ENCODE data around the gene RPS6KA5. TPM values are rescaled to one million over a fixed set of nuclear protein-coding genes. Genes with fewer than 3 reads are reported as not detected.
A peak's percentile ranks its signal among the peaks of the same experiment; 100 is the strongest.

Gene RPS6KA5
- total and polyA plus RNA-seq, 4 donors = 1.1 to 14.8 (median 5.6) TPM

DNA sequence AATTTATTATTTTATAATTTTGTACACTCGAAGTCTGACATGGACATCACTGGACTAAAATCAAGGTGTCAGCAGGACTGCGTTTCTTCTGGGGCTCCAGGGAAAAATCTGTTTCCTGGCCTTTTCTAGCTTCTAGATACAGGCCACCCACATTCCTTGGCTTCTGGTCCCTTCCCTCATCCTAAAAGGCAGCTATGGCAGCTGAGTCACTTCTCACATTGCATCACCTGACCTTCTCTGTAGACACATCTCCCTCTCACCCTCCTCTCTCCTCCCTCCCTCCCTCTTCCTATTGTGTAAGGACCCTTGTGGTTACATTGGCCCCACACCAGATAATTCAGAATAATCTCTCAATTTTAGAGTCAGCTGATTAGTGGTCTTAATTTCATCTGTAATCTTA, 92.4 kb downstream of the RPS6KA5 start:
- H3K4me1 ChIP-seq (ENCODE audit: control insufficient read depth in 5 of 5, insufficient read depth in 5 of 5, low read length in 5 of 5) = peaks cover 0 to 23% (median 2%) of the 10 kb centered on the region in 5 donors
- ATAC-seq (ENCODE audit: insufficient read depth, low FRiP score) = no peak
- peaks cover 0 to 2% (median 0%) of the 10 kb centered on the region in 4 donors for H3K9me3 ChIP-seq (ENCODE audit: control insufficient read depth in 4 of 4, insufficient read depth in 3 of 4, low read length in 3 of 4)
- H3K27ac ChIP-seq (ENCODE audit: low read depth in 1 of 2, low read length in 1 of 2) = no peak overlapping the region
- DNase-seq = peak in 1 of 3 donors; percentile 36
- H3K36me3 ChIP-seq (ENCODE audit: control insufficient read depth in 4 of 4, insufficient read depth in 4 of 4, low read length in 4 of 4) = no peaks in the 10 kb centered on the region
- WGBS, 2 donors = 83 to 93% methylated on average over 2 of the region's 2 CpGs
- H3K9ac ChIP-seq (ENCODE audit: insufficient read depth in 1 of 2, low read length in 2 of 2) = no peak overlapping the region
- H3K4me3 ChIP-seq = no peak overlapping the region
- no peaks in the 10 kb centered on the region for H3K27me3 ChIP-seq (ENCODE audit: control insufficient read depth in 3 of 3, insufficient read depth in 3 of 3, low read length in 2 of 3)
- TF ChIP-seq, protein P1, sequence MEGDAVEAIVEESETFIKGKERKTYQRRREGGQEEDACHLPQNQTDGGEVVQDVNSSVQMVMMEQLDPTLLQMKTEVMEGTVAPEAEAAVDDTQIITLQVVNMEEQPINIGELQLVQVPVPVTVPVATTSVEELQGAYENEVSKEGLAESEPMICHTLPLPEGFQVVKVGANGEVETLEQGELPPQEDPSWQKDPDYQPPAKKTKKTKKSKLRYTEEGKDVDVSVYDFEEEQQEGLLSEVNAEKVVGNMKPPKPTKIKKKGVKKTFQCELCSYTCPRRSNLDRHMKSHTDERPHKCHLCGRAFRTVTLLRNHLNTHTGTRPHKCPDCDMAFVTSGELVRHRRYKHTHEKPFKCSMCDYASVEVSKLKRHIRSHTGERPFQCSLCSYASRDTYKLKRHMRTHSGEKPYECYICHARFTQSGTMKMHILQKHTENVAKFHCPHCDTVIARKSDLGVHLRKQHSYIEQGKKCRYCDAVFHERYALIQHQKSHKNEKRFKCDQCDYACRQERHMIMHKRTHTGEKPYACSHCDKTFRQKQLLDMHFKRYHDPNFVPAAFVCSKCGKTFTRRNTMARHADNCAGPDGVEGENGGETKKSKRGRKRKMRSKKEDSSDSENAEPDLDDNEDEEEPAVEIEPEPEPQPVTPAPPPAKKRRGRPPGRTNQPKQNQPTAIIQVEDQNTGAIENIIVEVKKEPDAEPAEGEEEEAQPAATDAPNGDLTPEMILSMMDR (IDR thresholded peaks at IDR 0.05; ENCODE audit: control extremely low read depth, extremely low read depth) = no peak

GRCh38 chr14:90966493-90966892, 93.9 kb downstream of the RPS6KA5 start:
- H3K36me3 ChIP-seq (ENCODE audit: control insufficient read depth in 4 of 4, insufficient read depth in 4 of 4, low read length in 4 of 4) = no peaks in the 10 kb centered on the region
- 96 to 98% methylated on average over 3 of the region's 3 CpGs for WGBS, 2 donors
- H3K4me1 ChIP-seq (ENCODE audit: control insufficient read depth in 5 of 5, insufficient read depth in 5 of 5, low read length in 5 of 5) = peaks cover 0 to 27% (median 2%) of the 10 kb centered on the region in 5 donors
- no peak overlapping the region for H3K27ac ChIP-seq (ENCODE audit: low read depth in 1 of 2, low read length in 1 of 2)
- H3K9me3 ChIP-seq (ENCODE audit: control insufficient read depth in 4 of 4, insufficient read depth in 3 of 4, low read length in 3 of 4) = peaks cover 0 to 2% (median 0%) of the 10 kb centered on the region in 4 donors
- TF ChIP-seq, protein P1 (IDR thresholded peaks at IDR 0.05; ENCODE audit: control extremely low read depth, extremely low read depth) = no peak
- ATAC-seq (ENCODE audit: insufficient read depth, low FRiP score) (no peak), DNase-seq (no peak)
- H3K27me3 ChIP-seq (ENCODE audit: control insufficient read depth in 3 of 3, insufficient read depth in 3 of 3, low read length in 2 of 3) = no peaks in the 10 kb centered on the region
- H3K4me3 ChIP-seq = no peak overlapping the region
- no peak overlapping the region for H3K9ac ChIP-seq (ENCODE audit: insufficient read depth in 1 of 2, low read length in 2 of 2)

- Histone ChIP-seq H3K9ac (ENCODE audit: insufficient read depth in 1 of 2, low read length in 2 of 2) (no peak overlapping the region), H3K4me3 (no peak overlapping the region), H3K9me3 (ENCODE audit: control insufficient read depth in 4 of 4, insufficient read depth in 3 of 4, low read length in 3 of 4) (peaks cover 0 to 2% (median 0%) of the 10 kb centered on the region in 4 donors), H3K27ac (ENCODE audit: low read depth in 1 of 2, low read length in 1 of 2) (no peak overlapping the region), H3K4me1 (ENCODE audit: control insufficient read depth in 5 of 5, insufficient read depth in 5 of 5, low read length in 5 of 5) (peaks cover 0 to 34% (median 2%) of the 10 kb centered on the region in 5 donors), H3K27me3 (ENCODE audit: control insufficient read depth in 3 of 3, insufficient read depth in 3 of 3, low read length in 2 of 3) (no peaks in the 10 kb centered on the region), H3K36me3 (ENCODE audit: control insufficient read depth in 4 of 4, insufficient read depth in 4 of 4, low read length in 4 of 4) (no peaks in the 10 kb centered on the region)
- no peak for ATAC-seq (ENCODE audit: insufficient read depth, low FRiP score)
- WGBS, 2 donors = 90 to 93% methylated on average over 3 of the region's 3 CpGs
- no peak for DNase-seq
- TF ChIP-seq, protein P1 (IDR thresholded peaks at IDR 0.05; ENCODE audit: control extremely low read depth, extremely low read depth) = no peak
Measured at GRCh38 chr14:90965765-90966164, 94.7 kb downstream of the RPS6KA5 start.

DNA sequence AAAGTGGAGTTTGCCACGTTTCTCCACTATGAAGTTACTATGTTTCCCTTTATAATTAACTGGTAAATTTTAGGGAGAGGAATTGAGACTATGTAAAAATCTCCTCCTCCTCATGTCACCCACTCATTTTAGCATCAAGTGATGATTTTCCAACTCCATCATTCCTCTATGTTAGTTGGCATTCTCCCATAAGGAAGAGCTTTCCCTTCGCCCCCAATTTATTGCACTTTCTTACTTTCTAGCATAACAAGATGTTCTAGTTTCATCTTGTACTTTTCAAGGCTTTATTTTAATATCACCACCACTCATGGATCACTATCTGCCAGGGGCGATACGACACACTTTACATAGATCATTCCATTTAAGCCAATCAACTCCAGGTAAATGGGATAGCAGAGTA, 97.1 kb downstream of the RPS6KA5 start:
- no peak for ATAC-seq (ENCODE audit: insufficient read depth, low FRiP score)
- no peak for DNase-seq
- 94 to 95% methylated on average over 4 of the region's 4 CpGs for WGBS, 2 donors

More for the DNA sequence above, 97.1 kb downstream of the RPS6KA5 start:
- peaks cover 0 to 2% (median 0%) of the 10 kb centered on the region in 4 donors for H3K9me3 ChIP-seq (ENCODE audit: control insufficient read depth in 4 of 4, insufficient read depth in 3 of 4, low read length in 3 of 4)
- peaks cover 0 to 19% (median 0%) of the 10 kb centered on the region in 5 donors for H3K4me1 ChIP-seq (ENCODE audit: control insufficient read depth in 5 of 5, insufficient read depth in 5 of 5, low read length in 5 of 5)
- H3K27me3 ChIP-seq (ENCODE audit: control insufficient read depth in 3 of 3, insufficient read depth in 3 of 3, low read length in 2 of 3) = no peaks in the 10 kb centered on the region
- no peaks in the 10 kb centered on the region for H3K36me3 ChIP-seq (ENCODE audit: control insufficient read depth in 4 of 4, insufficient read depth in 4 of 4, low read length in 4 of 4)
- TF ChIP-seq, protein P1 (IDR thresholded peaks at IDR 0.05; ENCODE audit: control extremely low read depth, extremely low read depth) = no peak
- H3K9ac ChIP-seq (ENCODE audit: insufficient read depth in 1 of 2, low read length in 2 of 2) = no peak overlapping the region
- H3K4me3 ChIP-seq = no peak overlapping the region
- H3K27ac ChIP-seq (ENCODE audit: low read depth in 1 of 2, low read length in 1 of 2) = no peak overlapping the region

Measured in lung (tissue), 12 donors.